ENCODE results near the gene NEDD4L. TPM values are rescaled to one million over a fixed set of nuclear protein-coding genes. Genes with fewer than 3 reads are reported as not detected.

Gene NEDD4L
- total RNA-seq, 1 donor from 2014 or later = 135 TPM

DNA sequence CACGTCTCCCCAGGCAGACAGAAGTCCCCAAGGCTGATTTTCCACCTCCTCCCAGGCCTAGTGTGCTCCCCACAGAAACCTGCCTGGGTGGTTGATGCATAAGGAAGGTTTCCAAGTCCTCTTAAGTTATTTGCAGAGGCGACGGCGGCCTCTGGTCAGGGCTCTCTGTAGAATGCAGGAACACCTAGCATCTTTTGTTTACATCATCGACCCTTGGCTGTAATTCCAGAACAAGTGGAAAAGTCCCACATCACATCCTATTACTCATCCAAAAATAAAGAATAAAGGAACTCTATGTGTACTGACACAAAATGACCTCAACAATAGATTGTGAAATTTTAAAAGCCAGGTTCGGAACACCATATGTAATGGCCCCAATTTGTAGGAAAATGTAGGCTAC, 373.7 kb downstream of the NEDD4L start:
- Mint-ChIP-seq H3K27ac (no peak overlapping the region), H3K4me3 (no peak overlapping the region), H3K9me3 (peaks cover 10% of the 10 kb centered on the region), H3K27me3 (ENCODE audit: low read depth) (peaks cover 66% of the 10 kb centered on the region), H3K36me3 (no peaks in the 10 kb centered on the region), H3K4me1 (peaks cover 11% of the 10 kb centered on the region)
- TF ChIP-seq, protein P1, sequence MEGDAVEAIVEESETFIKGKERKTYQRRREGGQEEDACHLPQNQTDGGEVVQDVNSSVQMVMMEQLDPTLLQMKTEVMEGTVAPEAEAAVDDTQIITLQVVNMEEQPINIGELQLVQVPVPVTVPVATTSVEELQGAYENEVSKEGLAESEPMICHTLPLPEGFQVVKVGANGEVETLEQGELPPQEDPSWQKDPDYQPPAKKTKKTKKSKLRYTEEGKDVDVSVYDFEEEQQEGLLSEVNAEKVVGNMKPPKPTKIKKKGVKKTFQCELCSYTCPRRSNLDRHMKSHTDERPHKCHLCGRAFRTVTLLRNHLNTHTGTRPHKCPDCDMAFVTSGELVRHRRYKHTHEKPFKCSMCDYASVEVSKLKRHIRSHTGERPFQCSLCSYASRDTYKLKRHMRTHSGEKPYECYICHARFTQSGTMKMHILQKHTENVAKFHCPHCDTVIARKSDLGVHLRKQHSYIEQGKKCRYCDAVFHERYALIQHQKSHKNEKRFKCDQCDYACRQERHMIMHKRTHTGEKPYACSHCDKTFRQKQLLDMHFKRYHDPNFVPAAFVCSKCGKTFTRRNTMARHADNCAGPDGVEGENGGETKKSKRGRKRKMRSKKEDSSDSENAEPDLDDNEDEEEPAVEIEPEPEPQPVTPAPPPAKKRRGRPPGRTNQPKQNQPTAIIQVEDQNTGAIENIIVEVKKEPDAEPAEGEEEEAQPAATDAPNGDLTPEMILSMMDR (IDR thresholded peaks at IDR 0.05; ENCODE audit: unreplicated experiment) = no peak
- DNase-seq (ENCODE audit: low spot score in 2 of 2, unreplicated experiment in 2 of 2) = no peak

- Mint-ChIP-seq H3K4me3 (no peak overlapping the region), H3K27me3 (ENCODE audit: low read depth) (peaks cover 64% of the 10 kb centered on the region)
- TF ChIP-seq, protein P1 (IDR thresholded peaks at IDR 0.05; ENCODE audit: unreplicated experiment) = no peak
Measured at GRCh38 chr18:58418361-58418760, 374.3 kb downstream of the NEDD4L start.

GRCh38 chr18:58419587-58420199, 375.7 kb downstream of the NEDD4L start:
- no peak overlapping the region for H3K27ac Mint-ChIP-seq
- peaks cover 56% of the 10 kb centered on the region for H3K27me3 Mint-ChIP-seq (ENCODE audit: low read depth)
- peaks cover 10% of the 10 kb centered on the region for H3K9me3 Mint-ChIP-seq
- TF ChIP-seq, protein P1 (IDR thresholded peaks at IDR 0.05; ENCODE audit: unreplicated experiment) = no peak
- H3K4me3 Mint-ChIP-seq = no peak overlapping the region
- H3K36me3 Mint-ChIP-seq = no peaks in the 10 kb centered on the region
- no peak for DNase-seq (ENCODE audit: low spot score in 2 of 2, unreplicated experiment in 2 of 2)
- peaks cover 11% of the 10 kb centered on the region for H3K4me1 Mint-ChIP-seq

More at GRCh38 chr18:58418361-58418760, 374.3 kb downstream of the NEDD4L start:
- DNase-seq (ENCODE audit: low spot score in 2 of 2, unreplicated experiment in 2 of 2) = no peak
- Mint-ChIP-seq H3K27ac (no peak overlapping the region), H3K36me3 (no peaks in the 10 kb centered on the region), H3K4me1 (peaks cover 11% of the 10 kb centered on the region), H3K9me3 (peaks cover 10% of the 10 kb centered on the region)

DNA sequence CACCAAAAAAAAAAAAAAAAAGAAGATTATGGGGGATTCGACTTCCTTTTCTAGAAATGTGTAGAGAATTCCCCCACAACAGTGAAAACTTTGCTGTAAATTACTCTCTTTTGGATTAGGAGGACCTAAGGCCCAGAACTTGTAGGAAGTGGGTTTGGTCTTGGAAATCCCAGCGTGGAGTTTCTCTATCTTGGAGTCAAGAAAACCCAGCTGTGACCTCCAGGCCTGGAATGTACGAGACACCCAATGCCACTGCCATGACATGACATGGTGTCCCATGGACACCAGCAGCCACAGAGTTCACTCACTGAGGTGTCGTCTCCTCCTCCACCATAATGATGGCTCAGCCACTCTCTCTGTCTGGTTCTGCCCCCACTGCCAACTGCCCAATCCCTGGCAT, 382.6 kb downstream of the NEDD4L start:
- Mint-ChIP-seq H3K27ac (no peak overlapping the region), H3K4me3 (no peak overlapping the region), H3K4me1 (peaks cover 4% of the 10 kb centered on the region), H3K27me3 (ENCODE audit: low read depth) (peaks cover 14% of the 10 kb centered on the region), H3K36me3 (no peaks in the 10 kb centered on the region), H3K9me3 (no peaks in the 10 kb centered on the region)
- TF ChIP-seq, protein P1 (IDR thresholded peaks at IDR 0.05; ENCODE audit: unreplicated experiment) = no peak
- no peak for DNase-seq (ENCODE audit: low spot score in 2 of 2, unreplicated experiment in 2 of 2)

GRCh38 chr18:58427321-58427720, 383.3 kb downstream of the NEDD4L start:
- Mint-ChIP-seq H3K4me1 (peaks cover 4% of the 10 kb centered on the region), H3K4me3 (no peak overlapping the region), H3K27me3 (ENCODE audit: low read depth) (peaks cover 12% of the 10 kb centered on the region), H3K9me3 (no peaks in the 10 kb centered on the region), H3K27ac (no peak overlapping the region), H3K36me3 (no peaks in the 10 kb centered on the region)
- TF ChIP-seq, protein P1 (IDR thresholded peaks at IDR 0.05; ENCODE audit: unreplicated experiment) = no peak
- no peak for DNase-seq (ENCODE audit: low spot score in 2 of 2, unreplicated experiment in 2 of 2)
